HTR-8/SVneo (cell line): ENCODE data around the gene RYK.
"Not testable (repeated sequence)": the region's sequence is repeated elsewhere in the genome, so short reads cannot be mapped to it uniquely, and the experiment has no call there.

Experiments used
- DNase-seq: peaks from one replicate; pipeline ENCODE4 v3.0.0; 2011; ENCODE audit warnings: low spot score, mixed read lengths; ENCODE audit not compliant: insufficient read length
- FAIRE-seq: peaks from 2 replicates; lab custom pipeline; 2011; peaks lifted over from hg19 to GRCh38; lab: Jason Lieb, UNC

RYK gene

DNA sequence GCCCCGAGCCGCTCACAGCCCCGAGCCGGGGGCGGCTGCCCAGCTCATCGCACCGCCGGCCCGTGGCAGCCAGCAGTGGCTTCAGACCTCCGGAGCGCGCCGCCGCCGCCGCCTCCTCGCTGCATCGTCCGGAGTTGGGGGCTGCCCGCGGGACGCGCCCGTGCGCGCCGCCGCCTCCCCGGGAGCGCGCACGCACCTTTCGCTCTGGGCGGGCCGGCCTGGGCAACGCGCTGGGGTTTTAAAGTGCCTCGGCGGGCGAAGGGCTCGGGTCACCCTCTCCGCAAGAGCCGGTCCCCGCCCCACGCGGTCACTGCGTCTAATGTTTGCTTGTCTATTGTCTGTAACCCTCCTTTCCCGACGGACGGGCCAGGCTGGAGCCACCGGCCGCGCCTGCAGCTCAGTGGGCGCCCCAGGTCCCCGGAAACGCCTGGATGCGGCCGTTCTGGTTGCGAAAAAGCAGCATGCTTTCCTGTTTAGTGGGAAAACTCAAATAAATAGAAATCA lies at the start of gene RYK:
RYK (minus strand) TSS at position 143 of the 504 bp plus-strand sequence. CDS start 205 bp downstream, outside the sequence.
- FAIRE-seq: peak; percentile 90

GRCh38 chr3:134299888-134300206 lies 49.2 kb upstream of the RYK start:
- no peak for FAIRE-seq

More for the DNA sequence above, at the start of gene RYK:
- peak; percentile 84 for DNase-seq

GRCh38 chr3:134299185-134299887 lies 48.7 kb upstream of the RYK start:
- FAIRE-seq (no peak), DNase-seq (no peak)

More at GRCh38 chr3:134299888-134300206, 49.2 kb upstream of the RYK start:
- DNase-seq: no peak

GRCh38 chr3:134298249-134298648 lies 47.6 kb upstream of the RYK start:
- FAIRE-seq (no peak), DNase-seq (no peak)

GRCh38 chr3:134296616-134297015 lies 46.0 kb upstream of the RYK start:
- FAIRE-seq: no peak
- no peak for DNase-seq

DNA sequence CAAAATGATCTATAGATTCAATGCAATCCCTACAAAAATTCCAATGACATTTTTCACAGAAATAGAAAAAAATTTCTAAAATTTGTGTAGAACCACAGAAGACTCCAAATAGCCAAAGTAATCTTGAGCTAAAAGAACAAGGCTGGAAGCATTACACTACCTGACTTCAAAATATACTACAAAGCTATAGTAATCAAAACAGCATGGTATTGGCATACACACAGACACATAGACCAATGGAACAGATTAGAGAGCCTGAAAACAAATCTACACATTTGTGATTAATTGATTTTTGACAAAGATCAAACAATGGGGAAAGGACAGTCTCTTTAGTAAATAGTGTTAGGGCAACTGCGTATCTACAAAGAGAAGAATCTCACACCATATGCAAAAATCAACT lies 45.3 kb upstream of the RYK start:
- FAIRE-seq (no peak), DNase-seq (no peak)

DNA sequence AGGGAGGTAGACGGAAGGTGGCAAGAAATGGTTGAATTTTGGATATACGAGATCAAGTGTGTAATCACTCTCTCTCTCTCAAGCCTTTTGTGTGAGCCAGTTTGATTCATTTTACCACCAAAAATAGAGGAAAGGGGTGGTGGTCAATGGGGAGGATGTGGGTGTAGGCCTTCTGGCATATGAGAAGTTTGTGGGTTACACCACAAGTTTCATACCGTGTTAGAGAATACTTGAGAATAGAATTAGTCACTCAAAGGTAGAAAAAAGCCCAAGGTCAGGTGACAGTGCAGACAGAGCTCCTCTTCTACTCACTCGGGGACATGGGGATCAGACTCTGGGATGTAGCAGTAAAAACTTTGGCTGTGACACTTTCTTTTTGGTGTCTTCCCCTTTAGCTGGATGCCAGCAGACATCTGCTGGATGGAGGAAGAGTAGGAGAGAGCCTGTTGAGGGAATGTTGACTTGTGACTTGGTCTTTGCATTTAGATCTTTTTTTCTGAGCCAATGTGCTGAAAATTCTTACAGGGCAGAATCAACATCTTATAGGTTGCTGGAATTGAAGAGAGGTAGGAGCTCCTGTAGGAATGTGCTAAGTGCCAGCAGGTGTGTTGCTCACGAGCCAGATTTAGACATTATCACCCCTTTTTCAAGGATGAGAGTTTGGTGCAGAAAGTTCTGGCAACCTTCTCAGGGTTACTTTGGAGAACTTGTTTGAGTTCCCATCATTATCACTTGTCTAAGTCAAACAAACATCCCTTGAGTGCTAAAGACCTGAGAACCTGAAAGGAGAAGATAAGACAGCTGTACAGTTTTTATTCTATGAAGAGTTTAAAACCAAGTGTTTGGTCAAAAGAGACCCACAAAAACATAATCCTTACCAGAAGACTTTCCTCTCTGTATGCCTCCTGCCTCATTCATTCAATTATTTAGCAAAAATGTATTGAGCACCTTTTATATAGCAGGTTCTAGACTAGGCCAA lies 43.9 kb upstream of the RYK start:
- FAIRE-seq: no peak
- DNase-seq: no peak

- DNase-seq: no peak
- FAIRE-seq: peak; percentile 28
These were observed 40.9 kb upstream of the RYK start for GRCh38 chr3:134291319-134292254.

DNA sequence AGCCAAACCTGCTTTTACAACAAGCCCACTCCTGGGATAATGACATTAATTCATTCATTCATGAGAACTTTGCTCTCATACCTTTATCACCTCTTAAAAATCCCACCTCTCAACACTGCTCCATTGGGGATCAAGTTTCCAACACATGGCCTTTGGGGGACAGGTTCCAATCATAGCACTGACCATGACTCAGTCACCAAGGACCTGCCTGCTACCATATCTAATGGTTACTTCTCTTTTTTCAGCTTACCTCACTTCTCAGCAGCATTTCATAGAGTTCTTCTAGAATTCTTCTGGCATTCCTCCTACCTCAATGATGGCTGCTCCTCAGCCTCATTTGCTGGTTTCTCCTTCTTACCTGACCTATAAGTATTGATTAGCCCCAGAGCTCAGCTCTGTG lies 36.9 kb upstream of the RYK start:
- DNase-seq: no peak
- no peak for FAIRE-seq

GRCh38 chr3:134284438-134284837 lies 33.8 kb upstream of the RYK start:
- DNase-seq (no peak), FAIRE-seq (no peak)

DNA sequence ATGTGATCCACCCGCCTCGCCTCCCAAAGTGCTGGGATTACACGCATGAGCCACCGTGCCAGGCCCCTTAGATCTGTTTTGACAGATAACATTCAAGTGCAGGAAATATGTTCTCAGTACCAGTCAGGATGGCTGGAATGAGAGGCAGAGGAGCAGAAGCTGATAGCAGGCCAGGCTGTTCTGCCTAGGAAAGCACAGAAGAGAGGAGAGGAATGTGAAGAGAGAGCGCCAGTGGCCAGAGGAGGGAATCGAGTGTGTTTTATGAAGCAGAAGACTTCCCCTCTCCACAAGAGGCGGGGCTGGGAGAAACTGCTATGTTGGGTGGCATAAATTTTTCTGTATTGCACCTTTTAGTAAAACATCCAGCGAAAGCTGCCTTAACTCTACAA lies 32.0 kb upstream of the RYK start:
- DNase-seq (no peak), FAIRE-seq (no peak)

DNA sequence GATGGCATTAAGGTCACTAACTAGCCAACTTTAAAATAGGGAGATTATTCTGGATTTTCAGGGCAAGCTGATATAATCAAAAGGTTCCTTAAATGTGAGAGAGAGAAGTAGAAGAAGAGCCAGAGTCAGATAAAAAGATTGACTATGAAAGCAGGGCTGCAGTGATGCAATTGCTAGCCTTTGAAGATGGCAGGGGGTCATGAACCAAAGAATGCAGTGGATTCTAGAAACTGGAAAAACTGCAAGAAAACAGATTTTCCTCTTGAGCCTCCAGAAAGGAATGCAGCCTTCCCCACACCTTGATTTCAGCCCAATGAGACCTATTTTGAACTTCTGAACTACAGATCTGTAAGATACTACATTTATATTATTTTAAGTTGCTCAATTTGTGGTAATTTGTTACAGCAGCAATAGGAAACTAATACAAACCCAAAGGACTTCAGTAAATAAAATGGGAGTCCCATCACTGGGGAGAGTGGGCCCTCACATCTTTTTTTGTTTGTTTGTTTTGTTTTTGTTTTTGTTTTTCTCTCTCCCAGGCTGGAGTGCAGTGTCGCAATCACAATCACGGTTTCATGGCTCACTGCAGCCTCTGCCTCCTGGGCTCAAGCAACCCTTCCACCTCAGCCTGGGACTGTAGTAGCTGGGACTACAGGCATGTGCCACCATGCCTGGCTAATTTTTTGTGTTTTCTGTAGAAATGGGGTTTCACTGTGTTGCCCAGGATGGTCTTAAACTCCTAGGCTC lies 31.4 kb upstream of the RYK start:
- DNase-seq (no peak), FAIRE-seq (no peak)

GRCh38 chr3:134279466-134279865 lies 28.8 kb upstream of the RYK start:
- DNase-seq: no peak
- no peak for FAIRE-seq

- FAIRE-seq (no peak), DNase-seq (no peak)
These were observed 26.5 kb upstream of the RYK start for GRCh38 chr3:134277066-134277660.

- FAIRE-seq (no peak), DNase-seq (no peak)
These were observed 25.4 kb upstream of the RYK start for GRCh38 chr3:134276086-134276485.

GRCh38 chr3:134275110-134275509 lies 24.5 kb upstream of the RYK start:
- not testable (repeated sequence) for FAIRE-seq, DNase-seq

GRCh38 chr3:134274571-134274970 lies 23.9 kb upstream of the RYK start:
- FAIRE-seq (no peak), DNase-seq (no peak)

DNA sequence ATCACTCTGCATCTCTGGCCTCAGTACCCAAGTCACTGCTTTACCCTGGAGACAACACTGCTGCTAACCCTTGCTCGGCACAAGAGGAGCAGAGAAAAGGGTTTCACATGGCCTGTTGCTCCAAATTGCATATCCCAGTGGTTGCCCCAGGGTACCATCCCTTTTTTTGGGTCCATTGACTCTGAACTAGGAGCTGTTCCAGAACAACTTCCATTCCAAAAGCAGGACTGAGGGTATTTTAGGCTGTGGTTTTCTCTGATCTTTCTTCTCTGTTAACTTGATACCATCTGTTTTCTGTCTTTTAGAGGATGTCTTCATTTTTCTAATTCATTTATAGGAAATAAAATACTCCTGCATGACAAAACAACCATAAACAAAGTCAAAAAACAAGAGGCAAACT lies 17.3 kb upstream of the RYK start:
- DNase-seq (no peak), FAIRE-seq (no peak)

- no peak for FAIRE-seq
- no peak for DNase-seq
These were observed 10.3 kb upstream of the RYK start for GRCh38 chr3:134260987-134261386.
